D341Med (cell line): Measurements from ENCODE around the gene STK11.

Experiments
- DNase-seq: peaks from one replicate; pipeline ENCODE4 v3.0.0; 2012; ENCODE audit warnings: low spot score

STK11 gene

DNA sequence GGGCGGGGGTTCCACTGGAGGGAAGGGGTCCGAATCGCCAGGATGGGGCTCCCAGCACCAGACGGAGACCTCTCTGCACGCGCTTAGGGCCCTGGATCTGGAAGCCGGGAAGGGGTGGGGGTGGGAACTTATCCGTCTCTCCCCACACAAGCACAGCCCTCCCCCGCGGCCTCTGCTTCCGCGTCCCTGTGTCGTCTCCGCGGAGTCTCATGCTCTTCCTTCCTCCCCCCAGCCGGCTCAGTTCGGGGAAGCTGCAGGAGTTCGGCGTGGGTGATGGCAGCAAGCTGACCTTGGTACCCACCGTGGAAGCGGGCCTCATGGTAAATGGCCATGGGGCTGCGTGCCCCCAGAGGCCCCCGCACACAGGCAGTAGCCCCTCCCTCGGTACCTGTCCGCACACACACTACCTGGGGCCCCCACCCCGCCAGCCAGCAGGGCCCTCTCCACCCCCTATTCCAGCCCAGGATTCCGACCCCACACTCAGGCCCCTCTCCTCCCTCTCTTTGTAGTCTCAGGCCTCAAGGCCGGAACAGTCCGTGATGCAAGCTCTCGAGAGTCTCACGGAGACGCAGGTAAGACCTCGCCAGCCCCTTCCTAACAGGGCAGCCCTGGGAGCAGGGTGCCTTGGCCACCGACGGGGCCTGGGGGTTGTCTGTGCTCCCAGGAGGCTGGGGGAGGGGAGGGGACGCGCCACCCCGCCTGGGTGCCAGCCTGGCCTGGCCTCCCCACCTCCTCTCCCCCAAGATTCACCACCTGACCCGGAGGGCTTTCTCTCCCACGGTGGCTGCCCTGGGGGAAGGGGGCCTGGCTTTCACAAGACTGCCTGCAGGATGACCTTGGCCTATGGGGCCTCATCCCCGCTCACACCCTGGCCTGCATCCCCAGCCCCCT, 46.0 kb downstream of the STK11 start:
- peak; percentile 62 for DNase-seq

DNA sequence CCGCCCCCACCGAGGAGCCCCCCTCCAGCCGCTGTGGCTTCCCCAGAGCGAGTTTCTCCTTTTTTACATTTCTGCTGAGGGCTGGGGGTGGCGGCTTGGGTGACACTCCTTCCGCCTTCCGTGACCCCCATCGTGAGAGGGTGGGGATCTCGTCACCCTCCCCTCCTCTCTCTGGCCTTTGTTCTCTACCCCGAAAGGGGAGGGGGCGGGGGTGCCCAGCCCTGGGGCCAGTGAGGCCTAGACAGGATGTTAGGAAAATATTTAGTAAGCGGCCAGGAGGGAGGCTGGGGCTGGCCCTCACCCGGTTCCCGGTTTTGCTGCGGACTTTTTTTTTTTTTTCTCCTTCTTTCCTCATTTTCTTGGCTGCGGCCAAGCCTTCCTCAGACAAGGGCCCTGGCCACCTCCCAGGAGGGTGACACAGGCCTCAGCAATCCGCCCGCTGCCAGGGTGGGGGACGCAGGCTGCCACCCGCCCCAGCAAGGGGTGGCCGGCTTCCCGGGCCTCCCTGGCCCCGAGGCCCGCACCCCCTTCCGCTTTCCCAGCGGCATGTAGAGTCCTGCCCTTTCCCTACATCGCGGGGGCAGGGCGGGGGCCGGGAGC, 46.7 kb downstream of the STK11 start:
- no peak for DNase-seq

DNA sequence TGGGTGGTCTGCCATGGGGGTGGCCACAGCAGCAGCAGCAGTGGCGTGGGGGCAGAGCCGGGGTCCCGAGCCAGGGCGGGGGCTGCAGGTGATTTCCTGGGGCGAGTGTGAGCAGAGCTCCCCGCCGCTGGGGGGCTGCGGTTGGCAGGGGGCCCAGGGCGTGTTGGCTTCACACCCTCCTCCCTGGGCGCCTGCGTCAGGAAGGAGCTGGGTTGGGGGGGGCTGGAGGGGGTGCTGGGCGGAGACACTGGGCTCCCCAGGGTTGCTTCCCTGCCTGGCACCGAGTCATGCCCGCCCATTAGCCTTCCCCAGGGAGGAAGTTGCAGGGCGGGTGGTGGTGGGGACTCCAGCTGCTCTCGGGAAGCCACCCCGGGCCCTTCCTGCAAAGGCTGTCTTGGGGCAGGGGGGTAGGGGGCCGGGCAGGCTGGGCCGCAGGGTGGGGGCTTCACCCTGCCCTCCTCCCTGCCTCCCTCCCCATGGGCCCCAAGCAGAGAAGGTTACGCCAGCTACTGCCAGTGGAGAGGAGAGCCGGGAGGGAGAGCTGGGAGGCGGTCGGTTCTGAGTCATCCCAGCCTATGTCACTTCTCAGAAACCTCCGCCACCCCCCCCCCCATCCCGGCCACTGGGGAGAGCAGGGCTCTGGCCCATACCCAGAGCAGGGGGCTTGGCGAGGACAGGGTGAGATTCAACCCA, 47.4 kb downstream of the STK11 start:
- peak; percentile 80 for DNase-seq

DNA sequence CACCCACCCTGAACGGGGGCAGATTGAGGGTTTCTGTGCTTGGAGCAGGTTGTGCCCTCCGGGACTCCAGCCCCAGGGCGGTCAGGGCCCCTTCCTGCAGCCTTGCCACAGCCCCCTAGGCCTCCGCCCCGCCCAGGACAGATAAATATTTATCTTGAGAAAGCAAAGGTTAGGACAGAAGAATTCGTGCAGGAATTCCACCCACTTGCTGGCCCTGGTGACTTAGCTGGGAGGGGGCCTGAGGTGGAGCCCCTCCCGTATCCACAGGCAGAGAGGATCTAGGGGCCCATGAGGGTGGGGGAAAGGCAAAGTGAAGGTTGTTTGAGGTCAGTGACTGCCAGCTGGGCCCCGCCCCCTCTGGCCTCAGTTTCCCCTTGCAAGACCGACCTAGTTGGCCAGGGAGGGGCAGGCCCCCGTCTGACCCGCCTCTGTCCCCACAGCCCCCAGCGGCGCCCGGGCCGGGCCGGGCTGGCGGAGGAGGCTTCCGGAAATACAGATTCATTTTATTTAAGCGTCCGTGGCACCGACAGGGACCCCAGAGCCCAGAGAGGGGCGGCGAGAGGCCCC, 48.0 kb downstream of the STK11 start:
- DNase-seq, result no peak

DNA sequence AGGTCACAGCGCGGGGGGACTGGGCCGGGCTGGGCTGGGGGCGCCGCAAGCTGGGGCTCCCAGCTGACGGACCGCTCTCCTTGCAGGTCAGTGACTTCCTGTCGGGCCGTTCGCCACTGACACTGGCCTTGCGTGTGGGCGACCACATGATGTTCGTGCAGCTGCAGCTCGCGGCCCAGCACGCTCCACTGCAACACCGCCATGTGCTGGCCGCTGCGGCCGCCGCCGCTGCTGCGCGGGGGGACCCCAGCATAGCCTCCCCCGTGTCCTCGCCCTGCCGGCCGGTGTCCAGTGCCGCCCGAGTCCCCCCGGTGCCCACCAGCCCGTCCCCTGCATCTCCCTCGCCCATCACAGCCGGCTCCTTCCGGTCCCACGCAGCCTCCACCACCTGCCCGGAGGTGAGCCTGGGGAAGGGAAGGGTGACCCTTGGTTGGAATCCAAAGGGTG, 48.5 kb downstream of the STK11 start:
- no peak for DNase-seq

DNA sequence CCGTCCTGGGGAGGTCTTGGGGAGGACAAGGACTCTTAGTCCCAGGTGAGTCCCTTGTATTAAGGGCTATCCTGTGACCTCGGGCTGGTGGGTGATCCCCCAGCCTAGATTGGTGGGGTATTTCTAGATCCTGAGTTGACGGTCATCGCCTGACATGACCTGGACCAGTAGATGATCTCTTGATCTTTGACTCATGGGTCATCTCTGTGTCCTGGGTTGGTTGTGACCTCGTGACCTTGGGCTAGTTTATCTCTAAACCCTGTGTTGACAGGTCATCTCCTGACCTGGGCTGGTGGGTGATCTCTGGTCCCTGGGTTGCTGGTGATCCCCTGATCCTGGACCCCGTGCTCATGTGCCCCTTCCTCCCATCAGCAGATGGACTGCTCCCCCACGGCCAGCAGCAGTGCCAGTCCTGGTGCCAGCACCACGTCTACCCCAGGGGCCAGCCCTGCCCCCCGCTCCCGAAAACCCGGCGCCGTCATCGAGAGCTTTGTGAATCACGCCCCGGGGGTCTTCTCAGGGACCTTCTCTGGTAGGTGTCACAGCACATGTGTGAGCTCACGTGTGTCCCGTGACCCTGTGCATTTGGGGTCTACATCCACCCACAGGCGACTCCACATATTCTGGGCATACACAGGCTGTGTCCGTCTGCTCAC, 49.1 kb downstream of the STK11 start:
- DNase-seq, result no peak

DNA sequence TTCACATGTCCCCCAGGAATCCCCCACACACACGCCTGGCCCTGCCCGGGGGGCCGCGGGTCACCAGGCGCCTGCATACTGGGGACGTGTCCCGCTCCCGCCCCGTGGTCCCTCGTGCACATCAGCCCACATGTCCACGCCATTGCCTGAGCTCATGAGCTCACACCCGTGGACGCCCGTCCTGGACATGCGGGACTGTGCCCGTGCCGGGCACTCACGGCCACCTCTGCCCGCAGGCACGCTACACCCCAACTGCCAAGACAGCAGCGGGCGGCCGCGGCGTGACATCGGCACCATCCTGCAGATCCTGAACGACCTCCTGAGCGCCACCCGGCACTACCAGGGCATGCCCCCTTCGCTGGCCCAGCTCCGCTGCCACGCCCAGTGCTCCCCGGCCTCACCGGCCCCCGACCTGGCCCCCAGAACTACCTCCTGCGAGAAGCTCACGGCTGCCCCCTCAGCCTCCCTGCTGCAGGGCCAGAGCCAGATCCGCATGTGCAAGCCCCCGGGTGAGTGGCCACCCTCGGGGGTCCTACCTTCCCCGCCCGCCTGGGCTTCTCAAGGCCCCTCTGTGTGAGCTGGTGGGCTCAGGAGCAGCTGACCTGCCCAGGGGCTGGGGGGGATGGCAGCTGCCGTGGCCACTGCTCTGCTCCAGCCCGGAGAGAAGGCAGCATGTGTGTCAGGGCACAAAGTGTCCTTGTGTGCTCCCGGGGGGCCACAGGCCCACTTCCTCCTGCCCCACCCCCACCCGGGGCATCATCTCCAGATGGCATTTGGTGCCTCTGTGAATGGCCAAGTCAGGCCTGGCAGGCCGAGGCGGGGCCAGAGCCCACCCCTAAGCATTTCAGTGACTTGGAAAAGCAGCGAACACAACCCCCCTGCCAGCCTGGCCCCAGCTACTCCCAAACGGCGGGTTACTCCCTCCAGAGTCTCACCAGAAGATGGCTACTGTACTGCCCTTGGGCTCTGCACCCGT, 49.9 kb downstream of the STK11 start:
- no peak for DNase-seq

DNA sequence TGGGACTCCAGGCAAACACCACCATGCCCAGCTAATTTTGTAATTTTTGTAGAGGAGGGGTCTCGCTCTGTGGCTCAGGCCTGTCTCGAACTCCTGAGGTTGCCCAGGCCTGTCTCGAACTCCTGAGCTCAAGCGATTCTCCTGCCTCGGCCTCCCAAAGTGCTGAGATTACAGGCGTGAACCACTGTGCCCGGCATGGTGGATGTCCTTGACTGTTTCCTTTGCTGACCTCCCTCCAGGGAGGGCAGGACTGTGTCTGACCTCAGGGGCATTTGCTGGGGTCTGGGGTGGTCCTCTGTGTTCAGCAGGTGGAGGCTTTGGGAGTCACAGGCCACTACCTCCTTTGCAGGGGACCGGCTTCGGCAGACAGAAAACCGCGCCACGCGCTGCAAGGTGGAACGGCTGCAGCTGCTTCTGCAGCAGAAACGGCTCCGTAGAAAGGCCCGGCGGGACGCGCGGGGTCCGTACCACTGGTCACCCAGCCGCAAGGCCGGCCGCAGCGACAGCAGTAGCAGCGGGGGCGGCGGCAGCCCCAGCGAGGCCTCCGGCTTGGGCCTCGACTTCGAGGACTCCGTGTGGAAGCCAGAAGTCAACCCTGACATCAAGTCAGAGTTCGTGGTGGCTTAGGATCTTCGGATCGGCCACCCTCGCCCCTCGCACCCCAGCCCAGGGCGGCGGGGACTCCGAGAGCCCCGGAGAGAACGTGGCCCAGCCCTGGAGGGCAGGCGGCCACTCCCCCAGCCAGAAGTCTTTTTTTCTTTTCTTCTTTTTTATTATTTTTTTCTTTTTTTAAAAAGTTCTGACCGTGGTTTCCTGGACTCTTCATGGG, 51.3 kb downstream of the STK11 start:
- DNase-seq, result no peak

DNA sequence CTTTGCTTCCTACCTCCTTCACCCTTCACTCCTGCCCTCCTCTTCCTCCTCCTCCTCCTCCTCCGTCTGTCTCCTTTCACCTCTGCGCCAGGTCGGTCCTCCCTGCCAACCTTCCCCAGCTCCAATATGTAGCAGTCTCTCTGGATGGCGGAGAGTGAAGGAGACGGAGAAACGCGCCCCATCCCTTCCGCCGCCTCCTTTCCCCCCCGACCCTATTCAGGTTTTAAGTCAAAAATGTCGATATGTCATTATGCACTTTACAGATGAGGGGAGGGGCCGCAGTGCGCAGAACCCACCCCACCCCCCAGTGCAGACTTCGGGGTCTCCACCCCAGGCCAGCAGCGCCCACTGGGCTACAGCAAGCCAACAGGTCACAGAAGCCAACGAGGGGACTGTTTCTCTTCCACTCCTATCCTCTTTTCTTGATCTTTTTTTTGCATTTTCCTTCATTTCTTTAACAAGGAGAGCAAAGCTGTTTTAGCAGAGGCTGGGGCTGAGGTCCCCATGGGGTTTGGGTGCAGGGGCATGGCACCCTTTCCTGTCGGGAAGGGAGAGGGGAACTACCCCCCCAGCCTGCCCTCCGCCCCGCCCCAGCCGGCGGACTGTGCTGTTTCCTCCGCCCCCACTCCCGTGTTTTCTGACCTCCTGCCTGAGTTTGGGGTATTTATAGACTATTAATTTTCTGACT, 52.0 kb downstream of the STK11 start:
- DNase-seq, result no peak

DNA sequence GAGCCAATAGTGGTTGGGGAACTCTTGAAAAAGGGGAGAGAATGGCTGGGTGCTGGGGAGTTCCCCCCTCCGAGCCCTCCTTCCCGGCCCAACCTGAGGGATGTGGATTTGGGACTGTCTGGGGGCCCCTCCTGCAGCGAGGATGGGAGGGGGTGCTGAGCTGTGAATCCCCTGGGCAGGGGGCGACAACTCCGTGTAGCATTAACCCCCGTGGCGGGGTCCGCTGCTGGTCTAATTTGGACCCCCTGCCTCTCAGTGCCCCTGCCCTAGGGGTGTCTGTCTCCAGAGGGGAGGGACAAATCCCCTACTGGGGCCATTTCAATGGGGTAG, 52.5 kb downstream of the STK11 start:
- no peak for DNase-seq

DNA sequence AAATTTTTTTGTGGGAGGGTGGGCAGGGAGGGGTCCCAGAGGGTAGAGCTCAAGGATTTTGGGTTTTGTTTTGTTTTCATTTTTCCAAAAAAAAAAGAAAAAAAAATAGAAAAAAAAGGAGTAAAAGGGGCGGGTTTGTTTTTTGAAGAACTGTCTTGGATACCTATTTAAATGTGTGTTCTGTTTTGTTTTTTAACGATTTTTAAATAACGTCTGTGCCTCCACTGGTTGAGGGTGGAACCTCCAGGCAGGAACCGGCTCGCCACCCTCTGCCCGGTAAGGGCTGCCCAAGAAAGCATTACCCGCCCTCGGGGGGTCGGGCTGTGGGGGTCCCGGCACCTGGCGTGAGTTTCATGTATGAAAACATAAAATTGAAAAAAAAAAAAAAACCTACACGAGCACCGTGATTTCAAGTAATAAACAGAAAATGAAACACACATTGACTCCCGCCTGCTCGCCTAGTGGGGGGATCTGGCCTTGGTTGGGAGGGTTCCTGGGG, 53.2 kb downstream of the STK11 start:
- no peak for DNase-seq

DNA sequence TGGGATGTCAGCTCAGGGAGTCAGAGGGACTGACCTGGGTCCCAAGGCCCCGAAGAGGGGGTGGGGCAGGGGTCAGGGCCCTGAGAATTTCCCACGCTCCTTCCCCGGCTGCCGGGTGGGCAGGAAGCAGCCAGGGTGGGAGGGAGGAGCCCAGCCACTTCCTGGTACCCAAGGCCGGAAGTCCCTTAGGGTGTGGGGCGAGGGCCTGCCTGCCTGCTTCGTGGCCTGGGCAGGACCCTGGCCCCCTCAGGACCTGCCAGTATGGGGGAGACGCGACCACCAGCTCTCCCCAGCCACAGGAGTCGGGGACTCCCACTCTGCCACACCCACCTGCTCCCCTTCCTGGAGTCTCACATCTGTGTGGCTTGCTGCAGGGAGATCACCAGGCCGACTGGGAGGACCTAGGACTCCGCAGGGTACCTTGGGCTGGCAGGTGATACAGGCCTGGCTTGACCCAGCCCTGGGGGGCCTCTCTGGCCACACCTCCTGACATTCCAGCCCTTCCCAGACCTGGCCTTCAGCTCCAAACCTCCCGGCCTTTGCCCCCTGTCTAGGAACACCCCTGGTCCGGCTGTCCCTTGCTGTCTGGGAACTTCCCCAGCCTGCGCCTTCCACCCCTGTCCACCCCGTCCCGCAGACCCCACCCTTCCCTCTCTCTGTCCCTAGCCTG, 53.8 kb downstream of the STK11 start:
- no peak for DNase-seq

DNA sequence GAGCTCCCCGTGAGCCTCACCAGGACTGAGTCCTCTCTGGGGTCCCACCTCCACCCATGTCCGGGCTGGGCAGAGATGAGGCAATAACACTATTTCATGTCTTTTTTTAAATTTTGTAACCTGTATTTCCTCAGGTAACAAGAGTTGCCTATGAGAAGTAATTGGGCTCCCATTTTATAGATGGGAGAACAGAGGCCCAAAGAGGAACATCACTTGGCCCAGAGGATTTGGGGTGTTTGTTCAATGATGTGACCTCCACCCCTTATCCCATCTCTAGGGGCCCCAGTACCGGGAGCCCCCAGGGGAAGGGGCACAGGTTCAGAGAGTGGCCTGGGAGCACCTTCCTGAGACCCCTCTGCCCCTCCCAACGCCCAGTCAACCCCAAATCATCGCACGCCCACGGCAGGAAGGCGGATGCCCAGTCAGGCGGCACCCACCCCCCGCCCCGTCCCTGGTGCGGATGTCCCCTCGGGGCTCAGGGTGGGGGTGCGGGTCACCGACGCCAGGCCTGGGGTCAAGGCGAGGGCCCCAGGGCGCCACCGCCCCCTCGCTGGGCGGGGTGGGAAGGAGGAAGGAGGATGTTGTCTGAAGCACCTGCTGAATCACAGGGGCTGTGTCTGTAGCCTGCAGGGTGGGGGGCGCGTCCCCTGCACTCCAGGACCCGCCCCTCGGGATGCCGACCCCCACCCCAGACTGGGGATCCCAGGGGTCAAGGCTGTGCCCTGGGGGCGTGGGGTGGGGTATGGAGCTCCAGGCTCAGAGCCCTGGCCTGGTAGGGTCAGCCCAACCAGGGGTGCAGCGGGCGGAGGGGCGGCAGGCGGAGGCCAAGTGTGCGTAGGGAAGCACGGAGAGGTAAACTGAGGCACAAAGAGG, 54.5 kb downstream of the STK11 start:
- DNase-seq, result no peak

DNA sequence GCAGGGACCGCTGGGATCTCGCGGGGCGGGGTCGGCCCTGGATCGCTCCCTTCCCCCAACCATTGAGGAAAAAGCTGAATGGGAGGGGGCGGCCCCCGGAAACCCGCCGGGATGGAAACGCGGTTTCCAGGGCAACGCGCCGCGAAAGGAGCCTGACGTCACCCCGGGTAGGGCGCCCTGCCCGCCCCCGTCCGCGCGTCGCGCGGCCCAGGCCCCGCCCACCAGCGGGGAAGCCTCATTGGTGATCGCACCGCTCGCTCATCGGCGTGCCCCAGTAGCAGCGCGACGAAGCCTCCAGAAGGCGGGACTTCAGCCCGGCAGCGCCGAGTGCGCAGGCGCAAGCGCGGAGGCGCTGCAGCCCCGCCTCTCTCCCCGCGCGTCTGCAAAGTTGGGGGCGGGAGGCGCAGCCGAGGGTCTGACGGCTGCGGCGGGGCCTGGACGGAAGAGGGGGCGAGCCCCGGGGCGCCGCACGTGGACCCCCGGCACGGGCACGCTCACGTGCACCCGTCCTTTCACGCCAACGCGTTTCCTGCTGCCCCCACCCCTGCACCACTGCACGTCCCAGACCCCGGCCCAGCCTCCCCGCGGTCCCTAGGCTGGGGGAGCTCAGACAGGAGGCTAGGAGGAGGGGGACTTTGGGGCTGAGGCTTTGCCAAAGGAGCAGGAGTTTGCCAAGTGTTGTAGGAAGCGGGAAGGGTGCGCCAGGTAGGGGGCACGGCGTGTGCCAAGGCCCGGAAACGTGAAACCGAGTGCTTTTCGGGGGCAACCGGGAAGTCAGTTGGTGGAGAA, 55.4 kb downstream of the STK11 start:
- peak; percentile 98 for DNase-seq

DNA sequence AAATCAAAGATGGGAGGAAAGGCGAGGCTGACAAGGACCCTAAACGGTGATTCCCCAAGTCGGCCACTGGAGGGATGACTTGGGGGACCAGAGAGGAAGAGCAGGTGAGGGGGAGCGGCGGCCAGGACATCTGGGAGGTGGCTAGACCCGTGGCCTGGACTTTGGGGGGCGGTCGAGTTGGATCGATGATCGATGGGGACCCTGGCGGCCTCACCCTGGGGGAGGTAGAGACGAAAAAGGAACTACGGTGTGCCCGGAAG, 55.9 kb downstream of the STK11 start:
- no peak for DNase-seq

DNA sequence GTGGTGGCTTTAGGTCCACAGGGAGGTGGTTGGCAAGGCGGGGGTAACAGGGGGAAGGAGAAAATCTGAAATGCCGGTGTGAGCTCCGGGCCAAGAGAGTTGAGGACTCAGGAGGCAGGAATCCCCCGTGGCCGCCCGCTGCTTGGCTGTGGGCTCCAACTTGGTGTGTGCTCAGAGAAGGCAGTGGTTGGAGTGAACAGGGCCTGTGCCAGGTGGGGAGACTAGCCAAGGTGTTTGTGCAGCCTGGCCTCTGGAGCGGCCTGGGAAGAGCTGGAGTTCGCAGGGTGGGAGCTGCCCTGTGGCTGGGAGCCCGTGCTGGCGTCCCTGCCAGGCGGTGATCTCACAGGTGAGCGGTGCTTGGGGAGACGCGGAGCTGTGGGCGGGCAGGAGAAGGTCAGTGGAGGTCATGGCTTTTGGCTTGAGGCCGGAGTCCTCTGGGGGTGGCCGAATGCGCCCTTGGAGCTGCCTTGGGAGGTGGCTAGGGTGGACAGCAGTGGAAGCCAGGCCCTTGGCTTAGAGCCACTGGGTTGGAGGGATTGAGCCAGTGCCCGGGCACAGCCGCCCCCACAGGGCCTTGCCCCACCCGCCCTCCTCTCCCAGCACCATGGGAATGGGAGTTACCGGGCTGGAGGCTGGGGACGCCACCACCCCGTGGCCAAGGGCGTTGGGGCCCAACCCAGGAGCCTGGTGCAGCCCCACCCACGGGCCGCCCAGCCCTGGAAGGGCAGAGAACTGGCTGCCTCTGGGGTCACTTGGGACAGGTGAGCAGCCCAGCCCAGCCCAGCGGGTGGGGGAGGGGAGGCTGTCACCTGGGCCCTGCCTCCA, 56.4 kb downstream of the STK11 start:
- no peak for DNase-seq
